HG03442 (cell line): ENCODE data around the gene CACNA1D.
"Not testable (repeated sequence)": the region's sequence is repeated elsewhere in the genome, so short reads cannot be mapped to it uniquely, and the experiment has no call there.

Experiments
- ATAC-seq: cut with Tn5 transposase; IDR thresholded peaks from one replicate; pipeline ENCODE4 v1.9.1; 2021; ENCODE audit warnings: mild to moderate bottlenecking, moderate library complexity; ENCODE audit not compliant: unreplicated experiment

The CACNA1D gene

DNA sequence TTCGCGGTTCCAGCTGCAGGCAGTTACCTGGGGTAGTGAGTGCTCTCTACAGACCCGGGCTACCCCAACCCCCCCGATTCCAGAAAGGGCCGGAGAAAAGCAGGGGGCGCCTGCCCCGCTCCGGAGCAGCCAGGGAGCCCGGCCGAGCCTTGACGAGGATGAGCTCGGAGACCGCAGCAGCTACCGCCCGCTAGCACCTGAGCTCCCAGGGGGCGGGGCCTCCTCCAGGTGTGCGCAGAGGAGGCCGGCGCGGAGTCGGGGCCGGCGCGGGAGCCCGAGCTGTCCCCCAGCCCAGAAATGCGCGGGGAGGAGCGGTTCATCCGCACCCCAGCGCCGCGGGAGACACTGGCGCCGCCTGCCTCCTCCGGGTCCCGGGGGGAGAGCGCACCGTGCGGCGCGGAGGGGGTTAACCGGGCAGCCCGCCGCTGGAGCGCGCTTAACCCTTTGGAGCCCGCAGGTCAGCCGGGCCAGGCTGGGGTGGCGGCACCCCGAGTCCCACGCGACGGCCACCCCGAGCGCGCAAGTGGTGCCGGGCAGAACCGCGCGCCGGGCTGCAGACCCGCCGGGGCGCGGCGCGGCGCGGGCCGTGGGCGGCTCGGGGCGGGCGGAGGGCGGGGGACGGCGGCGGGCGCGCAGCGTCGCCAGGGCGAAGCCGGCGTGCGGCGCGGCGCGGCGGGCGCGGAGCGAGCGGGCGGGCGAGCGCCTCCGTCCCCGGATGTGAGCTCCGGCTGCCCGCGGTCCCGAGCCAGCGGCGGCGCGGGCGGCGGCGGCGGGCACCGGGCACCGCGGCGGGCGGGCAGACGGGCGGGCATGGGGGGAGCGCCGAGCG, at the start of gene CACNA1D:
CACNA1D (plus strand) TSS at position 649 of the 829 bp plus-strand sequence. CDS start 556 bp downstream, outside the sequence.
- no peak for ATAC-seq

GRCh38 chr3:53457068-53457467, 37.3 kb upstream of the CACNA1D start:
- ATAC-seq = no peak

DNA sequence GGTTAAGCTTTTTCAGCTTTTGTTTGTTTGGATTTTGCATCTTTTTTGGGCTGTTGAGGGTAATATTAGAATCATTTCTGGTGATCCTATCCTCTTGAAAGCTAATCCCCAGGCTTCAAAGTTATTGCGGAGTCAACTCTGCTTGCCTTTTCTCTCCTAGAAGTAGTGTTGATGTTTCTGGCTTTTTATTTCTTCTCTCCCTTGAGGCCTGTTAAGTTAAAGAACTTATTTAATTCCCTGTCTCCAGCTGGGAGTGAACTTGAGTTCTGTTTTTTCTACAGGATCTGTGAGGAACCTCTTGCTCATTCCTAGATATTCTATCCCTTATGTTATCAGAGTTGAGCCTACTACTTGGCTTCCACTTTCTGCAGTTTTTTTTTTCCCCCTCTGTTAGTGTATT, 34.1 kb upstream of the CACNA1D start:
- no peak for ATAC-seq

DNA sequence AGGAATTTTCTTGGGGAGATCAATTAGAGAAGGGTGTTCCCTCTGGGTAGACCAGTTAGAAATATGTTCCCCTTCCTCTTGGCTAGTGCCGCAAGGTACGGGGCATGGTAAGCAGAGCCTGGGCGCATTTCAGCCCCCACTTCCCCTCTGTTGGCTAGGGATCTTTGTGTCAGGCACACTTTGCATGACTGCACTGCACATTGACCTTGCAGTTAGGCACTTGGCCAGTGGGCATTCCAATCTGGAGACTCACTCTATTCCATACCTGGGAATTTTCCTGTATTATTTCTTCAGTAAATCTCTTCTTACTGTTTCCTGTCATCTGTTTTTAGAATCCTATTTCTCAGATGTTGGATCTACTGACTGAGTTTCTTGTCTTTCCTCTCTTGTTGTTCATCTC, 30.0 kb upstream of the CACNA1D start:
- no peak for ATAC-seq

DNA sequence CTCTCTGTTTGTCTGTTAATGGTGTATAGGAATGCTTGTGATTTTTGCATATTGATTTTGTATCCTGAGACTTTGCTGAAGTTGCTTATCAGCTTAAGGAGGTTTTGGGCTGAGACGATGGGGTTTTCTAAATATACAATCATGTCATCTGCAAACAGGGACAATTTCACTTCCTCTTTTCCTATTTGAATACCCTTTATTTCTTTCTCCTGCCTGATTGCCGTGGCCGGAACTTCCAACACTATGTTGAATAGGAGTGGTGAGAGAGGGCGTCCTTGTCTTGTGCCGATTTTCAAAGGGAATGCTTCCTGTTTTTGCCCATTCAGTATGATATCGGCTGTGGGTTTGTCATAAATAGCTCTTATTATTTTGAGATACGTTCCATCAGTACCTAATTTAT, 24.7 kb upstream of the CACNA1D start:
- ATAC-seq = not testable (repeated sequence)

DNA sequence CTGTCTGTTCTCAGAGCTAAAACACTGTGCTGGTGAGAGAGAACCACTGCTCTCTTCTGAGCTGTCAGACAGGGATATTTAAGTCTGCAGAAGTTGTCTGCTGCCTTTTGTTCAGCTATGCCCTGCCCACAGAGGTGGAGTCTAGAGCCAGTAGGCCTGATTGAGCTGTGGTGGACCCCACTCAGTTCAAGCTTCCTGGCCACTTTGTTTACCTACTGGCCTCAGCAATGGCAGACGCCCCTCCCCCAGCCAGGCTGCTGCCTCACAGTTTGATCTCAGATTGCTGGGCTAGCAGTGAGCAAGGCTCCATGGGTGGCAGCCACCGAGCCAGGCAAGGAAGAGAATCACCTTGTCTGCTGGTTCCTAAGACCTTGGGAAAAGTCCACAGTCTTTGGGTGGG, 21.0 kb upstream of the CACNA1D start:
- ATAC-seq = no peak

DNA sequence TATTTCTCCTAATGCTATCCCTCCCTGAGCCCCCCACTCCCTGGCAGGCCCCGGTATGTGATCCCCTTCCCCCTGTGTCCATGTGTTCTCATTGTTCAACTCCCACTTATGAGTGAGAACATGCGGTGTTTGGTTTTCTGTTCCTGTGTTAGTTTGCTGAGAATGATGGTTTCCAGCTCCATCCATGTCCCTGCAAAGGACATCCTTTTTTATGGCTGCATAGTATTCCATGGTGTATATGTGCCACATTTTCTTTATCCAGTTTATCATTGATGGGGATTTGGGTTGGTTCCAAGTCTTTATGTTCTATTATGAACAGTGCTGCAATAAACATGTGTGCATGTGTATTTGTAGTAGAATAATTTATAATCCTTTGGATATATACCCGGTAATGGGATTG, 18.0 kb upstream of the CACNA1D start:
- not testable (repeated sequence) for ATAC-seq

GRCh38 chr3:53477689-53478088, 16.7 kb upstream of the CACNA1D start:
- not testable (repeated sequence) for ATAC-seq

- no peak for ATAC-seq
These were observed 16.1 kb upstream of the CACNA1D start for GRCh38 chr3:53478166-53478830.

- ATAC-seq = no peak
These were observed 15.3 kb upstream of the CACNA1D start for GRCh38 chr3:53478921-53479664.

GRCh38 chr3:53482227-53482626, 12.2 kb upstream of the CACNA1D start:
- no peak for ATAC-seq

DNA sequence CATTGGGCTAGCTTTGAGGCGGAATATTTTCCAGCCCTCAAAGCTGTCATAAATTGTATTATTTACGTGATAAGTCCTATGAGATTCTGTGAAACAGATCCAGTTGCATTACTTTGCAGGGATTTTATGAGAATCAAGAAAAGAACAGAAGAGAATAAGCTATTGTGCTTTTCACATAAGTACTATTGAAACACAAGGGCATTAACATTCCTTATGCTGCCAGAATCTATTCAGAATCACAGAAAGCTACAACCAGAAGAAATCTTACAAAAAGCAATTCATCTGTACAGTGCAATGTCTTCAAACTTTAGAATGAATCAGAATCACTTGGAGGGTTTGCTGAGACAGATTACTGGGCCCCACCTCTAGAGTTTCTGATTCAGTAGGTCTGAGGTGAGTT, 10.6 kb upstream of the CACNA1D start:
- ATAC-seq = no peak

GRCh38 chr3:53484984-53485383, 9.4 kb upstream of the CACNA1D start:
- no peak for ATAC-seq

GRCh38 chr3:53485675-53486403, 8.6 kb upstream of the CACNA1D start:
- no peak for ATAC-seq

DNA sequence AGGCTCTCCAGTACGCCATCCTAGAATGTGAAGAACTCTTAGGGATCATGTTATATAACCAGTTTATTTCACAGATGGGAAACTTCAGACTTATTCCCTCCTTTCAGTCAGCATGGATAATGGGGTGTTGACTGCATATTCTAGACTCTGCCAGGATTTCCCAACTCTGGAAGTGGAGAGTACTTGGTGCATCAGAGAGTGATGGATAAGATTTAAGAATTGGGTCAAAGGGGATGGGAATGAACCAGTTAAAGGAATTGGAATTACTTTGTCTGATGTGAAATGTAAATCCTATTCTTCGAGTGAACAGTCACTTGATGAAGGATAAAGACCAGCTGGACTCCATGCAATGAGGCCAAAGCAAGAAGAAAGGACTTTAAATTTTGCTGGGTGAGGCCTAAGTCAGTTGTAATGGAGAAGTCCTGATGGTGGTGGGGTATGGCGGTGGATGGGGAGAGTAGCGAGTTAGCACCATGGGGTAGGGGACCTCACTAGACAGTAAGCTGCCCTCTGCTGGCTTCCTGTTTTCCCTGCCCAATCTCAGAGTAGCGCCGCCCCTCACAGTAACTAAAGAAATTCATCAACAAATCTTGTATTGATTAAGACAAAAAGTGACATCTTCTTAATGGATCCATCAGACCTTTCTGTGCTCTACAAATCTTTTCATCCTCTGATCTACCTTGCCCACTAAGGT, 7.3 kb upstream of the CACNA1D start:
- ATAC-seq = no peak

GRCh38 chr3:53489386-53489785, 5.0 kb upstream of the CACNA1D start:
- no peak for ATAC-seq

DNA sequence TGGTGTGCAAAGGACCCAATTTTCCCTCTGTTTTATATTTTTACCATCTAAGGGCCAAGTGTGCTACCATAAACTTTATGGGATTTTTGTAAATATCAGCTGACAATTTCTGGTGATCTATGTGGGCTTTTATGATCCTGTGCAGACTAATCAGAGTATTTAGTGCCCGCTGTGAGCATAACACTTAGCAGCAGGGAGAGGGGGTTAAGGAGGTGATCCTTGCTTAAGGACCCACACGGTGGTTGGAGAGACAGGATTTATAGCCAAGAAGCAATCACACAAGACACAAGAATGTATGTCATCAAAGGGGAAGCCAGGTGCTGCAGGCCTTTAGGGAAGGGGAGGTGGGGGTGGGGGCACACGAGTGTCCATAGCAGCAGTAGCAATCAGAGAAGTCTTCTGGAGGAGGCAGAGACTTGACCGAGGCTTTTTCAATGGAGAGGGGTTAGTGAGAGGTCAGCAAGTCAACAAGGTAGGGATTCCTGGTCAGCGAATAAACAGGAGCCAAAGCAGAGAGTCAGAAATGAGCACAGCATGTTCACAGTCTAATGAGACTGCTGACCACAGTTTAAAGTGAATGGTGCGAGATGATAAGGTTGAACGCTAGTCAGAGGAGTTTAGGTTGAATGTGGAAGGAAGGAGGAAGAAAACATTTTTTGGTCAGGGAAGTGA, 4.5 kb upstream of the CACNA1D start:
- ATAC-seq = no peak

- ATAC-seq = no peak
These were observed 3.9 kb upstream of the CACNA1D start for GRCh38 chr3:53490459-53490968.

- ATAC-seq = no peak
These were observed 3.1 kb upstream of the CACNA1D start for GRCh38 chr3:53491276-53491675.

DNA sequence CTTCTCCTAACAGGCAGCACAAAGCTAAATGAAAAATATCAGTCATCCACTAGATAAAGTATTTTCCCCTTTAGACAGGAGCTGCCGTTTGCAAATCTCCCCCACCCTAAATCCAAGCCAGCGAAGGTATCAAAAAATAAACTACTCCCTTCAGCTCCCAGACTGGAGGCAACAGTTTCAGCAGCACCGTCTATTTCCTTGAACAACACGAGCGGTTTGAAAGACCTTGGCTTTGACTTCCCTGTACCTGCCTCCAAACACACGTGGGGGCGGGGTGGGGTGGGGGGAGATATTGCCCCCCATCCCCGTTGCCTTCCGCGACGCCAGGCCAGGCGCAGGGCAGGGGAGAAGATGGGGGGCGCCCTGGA, 832 bp upstream of the CACNA1D start:
- no peak for ATAC-seq
